Mesendoderm (in vitro differentiated cells): ENCODE results near the gene TMEM117.

ENCODE experiments used
- DNase-seq: peaks from one replicate; pipeline ENCODE4 v3.0.0; 2013
- H2AK5ac ChIP-seq: 2 replicates; pipeline ENCODE4 v1.6.1; 2013; ENCODE audit warnings: low read length, inconsistent platforms
- H2BK120ac ChIP-seq: 2 replicates; pipeline ENCODE4 v1.6.1; 2013; ENCODE audit warnings: low read depth, mild to moderate bottlenecking, low read length, moderate library complexity, mixed read lengths
- H2BK15ac ChIP-seq: replicated peaks from 2 replicates; pipeline ENCODE4 v1.6.1; 2013; ENCODE audit warnings: low read depth, mild to moderate bottlenecking, moderate library complexity
- H2BK5ac ChIP-seq: 2 replicates; pipeline ENCODE4 v1.6.1; 2013; ENCODE audit warnings: low read length, inconsistent platforms
- H3K18ac ChIP-seq: 2 replicates; pipeline ENCODE4 v1.6.1; 2013; ENCODE audit warnings: mild to moderate bottlenecking, low read length, mixed read lengths
- H3K23ac ChIP-seq: one replicate; pipeline ENCODE4 v1.6.1; 2013; ENCODE audit warnings: low read length
- H3K27ac ChIP-seq: 2 replicates; pipeline ENCODE4 v1.5.1; 2013; ENCODE audit warnings: low read depth, mild to moderate bottlenecking, inconsistent platforms, low read length, moderate library complexity
- H3K27me3 ChIP-seq: 2 replicates; pipeline ENCODE4 v1.6.1; 2013; ENCODE audit warnings: low read length, control low read depth, mild to moderate bottlenecking, inconsistent platforms; ENCODE audit not compliant: insufficient read depth, poor library complexity
- H3K36me3 ChIP-seq: 2 replicates; pipeline ENCODE4 v1.6.1; 2013; ENCODE audit warnings: low read length, inconsistent platforms; ENCODE audit not compliant: control insufficient read depth, insufficient read depth
- H3K4ac ChIP-seq: one replicate; pipeline ENCODE4 v1.6.1; 2013; ENCODE audit warnings: low read depth, mild to moderate bottlenecking, low read length, moderate library complexity
- H3K4me1 ChIP-seq: 2 replicates; pipeline ENCODE4 v1.6.1; 2013; ENCODE audit warnings: low read depth, low read length, inconsistent platforms; ENCODE audit not compliant: control insufficient read depth
- H3K4me2 ChIP-seq: 2 replicates; pipeline ENCODE4 v1.6.1; 2013; ENCODE audit warnings: low read length
- H3K4me3 ChIP-seq: 2 replicates; pipeline ENCODE4 v1.5.1; 2013; ENCODE audit warnings: mild to moderate bottlenecking, low read length
- H3K56ac ChIP-seq: one replicate; pipeline ENCODE4 v1.6.1; 2013; ENCODE audit warnings: low read length
- H3K79me1 ChIP-seq: 2 replicates; pipeline ENCODE4 v1.6.1; 2013; ENCODE audit warnings: low read length, inconsistent platforms
- H3K79me2 ChIP-seq: 2 replicates; pipeline ENCODE4 v1.6.1; 2013; ENCODE audit warnings: mild to moderate bottlenecking, low read length; ENCODE audit not compliant: control insufficient read depth, insufficient read depth
- H3K9ac ChIP-seq: 2 replicates; pipeline ENCODE4 v1.6.1; 2013; ENCODE audit warnings: low read length, inconsistent platforms
- H4K5ac ChIP-seq: one replicate; pipeline ENCODE4 v1.6.1; 2013; ENCODE audit warnings: low read length
- H4K8ac ChIP-seq: one replicate; pipeline ENCODE4 v1.6.1; 2013; ENCODE audit warnings: low read depth, mild to moderate bottlenecking, control low read depth, low read length, moderate library complexity
- whole genome bisulfite sequencing: extraction: QIAGEN DNeasy Blood & Tissue Kit; methylation state at CpG from one replicate; pipeline ENCODE4 v1.1.7; 2013; ENCODE audit warnings: low lambda C conversion rate, missing lambda C conversion rate; ENCODE audit not compliant: insufficient coverage; ENCODE audit errors: extremely low coverage; 5-methylcytosine and 5-hydroxymethylcytosine counted together

Gene TMEM117

DNA sequence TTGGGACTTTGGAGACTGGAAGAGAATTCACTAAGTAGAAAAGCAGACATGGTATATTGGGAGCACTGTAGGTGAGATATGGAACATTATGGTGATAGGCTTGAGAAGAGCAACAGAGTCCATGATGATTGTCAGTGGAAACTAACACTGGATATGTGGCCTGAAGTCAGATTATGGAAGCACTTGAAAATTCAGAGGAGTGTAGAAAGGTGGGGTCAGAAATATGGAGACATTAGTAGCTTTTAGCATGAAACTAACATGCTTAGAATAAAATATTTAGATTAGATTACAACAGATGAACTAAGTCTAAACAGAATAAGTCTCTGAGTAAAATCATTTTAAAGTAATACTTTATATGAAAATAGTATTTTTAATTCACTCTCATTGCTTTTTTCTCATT is 499.1 kb downstream of the TMEM117 start:
- Histone ChIP-seq H3K4me2 (no peak overlapping the region), H2BK120ac (no peak overlapping the region), H3K4ac (no peak overlapping the region), H3K27ac (no peak overlapping the region), H2BK5ac (no peak overlapping the region), H3K56ac (no peak overlapping the region), H3K27me3 (no peaks in the 10 kb centered on the region), H3K23ac (no peak overlapping the region), H4K8ac (no peak overlapping the region), H3K4me1 (peaks cover 2% of the 10 kb centered on the region), H3K79me2 (no peaks in the 10 kb centered on the region), H3K36me3 (no peaks in the 10 kb centered on the region), H3K4me3 (no peak overlapping the region), H2BK15ac (no peak overlapping the region), H4K5ac (no peak overlapping the region), H2AK5ac (no peak overlapping the region), H3K18ac (no peak overlapping the region), H3K79me1 (no peaks in the 10 kb centered on the region), H3K9ac (no peak overlapping the region)
- no peak for DNase-seq

DNA sequence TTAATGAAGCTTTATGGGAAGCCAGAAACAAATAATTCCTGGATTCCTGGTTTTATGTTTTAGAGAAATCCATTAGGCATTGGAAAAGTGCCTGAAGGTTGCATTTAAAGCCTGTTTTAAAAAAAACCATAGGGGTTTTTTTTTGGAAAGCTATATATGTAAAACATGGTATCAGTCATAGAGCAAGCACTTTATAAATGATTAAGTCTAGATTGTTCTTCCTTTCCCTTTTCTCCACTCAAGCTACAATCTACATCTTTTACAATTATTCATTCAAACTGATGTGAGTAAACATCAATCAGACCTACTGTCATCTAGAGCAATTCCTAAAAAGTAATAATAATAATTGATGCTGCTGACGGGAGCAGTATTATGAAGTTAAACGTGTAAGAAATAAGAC is 500.7 kb downstream of the TMEM117 start:
- Histone ChIP-seq H3K18ac (no peak overlapping the region), H3K4me2 (no peak overlapping the region), H3K36me3 (no peaks in the 10 kb centered on the region), H3K27me3 (no peaks in the 10 kb centered on the region), H3K4me1 (no peaks in the 10 kb centered on the region), H3K27ac (no peak overlapping the region), H4K8ac (no peak overlapping the region), H3K79me1 (no peaks in the 10 kb centered on the region), H3K79me2 (no peaks in the 10 kb centered on the region), H3K9ac (no peak overlapping the region), H2BK120ac (no peak overlapping the region), H4K5ac (no peak overlapping the region), H3K4me3 (no peak overlapping the region), H2BK15ac (no peak overlapping the region), H3K56ac (no peak overlapping the region), H2BK5ac (no peak overlapping the region), H3K23ac (no peak overlapping the region), H3K4ac (no peak overlapping the region), H2AK5ac (no peak overlapping the region)
- no CpG with 5 or more reads among the region's 2 CpGs for WGBS
- DNase-seq = no peak

DNA sequence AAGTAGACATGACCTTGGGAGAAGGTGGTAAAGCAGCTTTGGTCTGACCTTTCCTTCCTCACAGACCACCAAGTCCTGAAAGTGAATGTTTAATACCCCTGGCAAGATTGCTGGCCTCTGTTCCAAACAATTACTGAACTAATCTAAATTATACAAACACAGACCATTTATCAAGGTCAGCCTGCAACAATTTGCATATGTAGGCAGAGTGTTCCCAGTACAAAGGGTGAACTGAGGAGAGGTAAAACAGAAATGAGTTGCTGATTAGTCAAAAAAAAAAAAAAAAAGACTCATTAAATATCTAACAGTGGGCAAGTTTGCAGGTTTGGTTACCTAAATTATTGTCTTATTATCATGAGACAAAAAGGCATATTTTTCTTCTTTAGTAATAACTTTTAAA is 506.5 kb downstream of the TMEM117 start:
- Histone ChIP-seq H3K27me3 (no peaks in the 10 kb centered on the region), H3K18ac (no peak overlapping the region), H3K4me1 (no peaks in the 10 kb centered on the region), H2BK15ac (no peak overlapping the region), H4K5ac (no peak overlapping the region), H3K9ac (no peak overlapping the region), H3K23ac (no peak overlapping the region), H3K79me2 (no peaks in the 10 kb centered on the region), H3K27ac (no peak overlapping the region), H3K56ac (no peak overlapping the region), H3K79me1 (no peaks in the 10 kb centered on the region), H2BK5ac (no peak overlapping the region), H3K36me3 (no peaks in the 10 kb centered on the region), H2BK120ac (no peak overlapping the region), H4K8ac (no peak overlapping the region), H3K4me2 (no peak overlapping the region), H3K4me3 (no peak overlapping the region), H2AK5ac (no peak overlapping the region), H3K4ac (no peak overlapping the region)
- no peak for DNase-seq

DNA sequence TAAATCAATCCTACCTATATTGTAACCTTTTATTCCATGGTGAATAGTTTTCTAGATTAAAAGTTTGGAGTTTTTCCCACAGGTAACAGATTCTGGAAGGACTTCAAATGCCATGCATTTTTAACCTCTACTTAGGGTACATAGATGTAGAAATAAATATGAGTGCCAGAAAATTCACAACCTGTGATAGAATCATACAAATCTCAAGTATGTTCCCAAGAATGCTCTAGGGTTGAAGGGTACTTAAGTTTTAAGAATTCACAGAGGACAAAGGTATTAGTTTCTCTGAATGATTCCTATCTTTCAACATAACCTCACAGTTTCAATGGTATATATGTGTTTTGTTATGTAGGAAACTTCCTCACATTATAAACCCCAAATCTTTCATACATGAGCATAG is 511.3 kb downstream of the TMEM117 start:
- Histone ChIP-seq H3K18ac (no peak overlapping the region), H3K9ac (no peak overlapping the region), H2BK15ac (no peak overlapping the region), H2BK5ac (no peak overlapping the region), H3K4me1 (no peaks in the 10 kb centered on the region), H4K8ac (no peak overlapping the region), H3K4ac (no peak overlapping the region), H3K79me1 (no peaks in the 10 kb centered on the region), H2BK120ac (no peak overlapping the region), H3K23ac (no peak overlapping the region), H3K4me2 (no peak overlapping the region), H3K56ac (no peak overlapping the region), H3K4me3 (no peak overlapping the region), H3K79me2 (no peaks in the 10 kb centered on the region), H3K36me3 (no peaks in the 10 kb centered on the region), H4K5ac (no peak overlapping the region), H3K27ac (no peak overlapping the region), H2AK5ac (no peak overlapping the region), H3K27me3 (no peaks in the 10 kb centered on the region)
- no peak for DNase-seq

DNA sequence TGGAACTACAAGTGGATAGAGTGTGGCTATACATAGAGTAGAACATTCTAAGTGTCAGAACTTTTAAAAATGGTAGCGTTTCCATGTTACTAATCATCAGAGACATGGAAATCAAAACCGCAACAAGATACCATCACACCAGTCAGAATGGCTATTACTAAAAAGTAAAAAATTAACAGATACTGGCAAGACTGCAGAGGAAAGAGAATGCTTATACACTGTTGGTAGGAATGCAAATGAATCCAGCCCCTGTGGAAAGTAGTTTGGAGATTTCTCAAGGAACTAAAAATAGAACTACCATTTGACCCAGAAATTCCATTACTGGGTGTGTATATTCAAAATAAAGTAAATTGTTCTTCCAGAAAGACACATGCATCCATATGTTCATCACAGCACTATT is 521.6 kb downstream of the TMEM117 start:
- Histone ChIP-seq H3K4me2 (no peak overlapping the region), H4K5ac (no peak overlapping the region), H3K27me3 (no peaks in the 10 kb centered on the region), H3K56ac (no peak overlapping the region), H3K79me1 (no peaks in the 10 kb centered on the region), H2BK15ac (no peak overlapping the region), H2BK5ac (no peak overlapping the region), H3K9ac (no peak overlapping the region), H3K4me1 (no peaks in the 10 kb centered on the region), H3K18ac (no peak overlapping the region), H3K27ac (no peak overlapping the region), H3K4me3 (no peak overlapping the region), H2BK120ac (no peak overlapping the region), H4K8ac (no peak overlapping the region), H3K4ac (no peak overlapping the region), H2AK5ac (no peak overlapping the region), H3K79me2 (no peaks in the 10 kb centered on the region), H3K36me3 (no peaks in the 10 kb centered on the region), H3K23ac (no peak overlapping the region)
- no peak for DNase-seq
- no CpG with 5 or more reads among the region's 2 CpGs for WGBS

DNA sequence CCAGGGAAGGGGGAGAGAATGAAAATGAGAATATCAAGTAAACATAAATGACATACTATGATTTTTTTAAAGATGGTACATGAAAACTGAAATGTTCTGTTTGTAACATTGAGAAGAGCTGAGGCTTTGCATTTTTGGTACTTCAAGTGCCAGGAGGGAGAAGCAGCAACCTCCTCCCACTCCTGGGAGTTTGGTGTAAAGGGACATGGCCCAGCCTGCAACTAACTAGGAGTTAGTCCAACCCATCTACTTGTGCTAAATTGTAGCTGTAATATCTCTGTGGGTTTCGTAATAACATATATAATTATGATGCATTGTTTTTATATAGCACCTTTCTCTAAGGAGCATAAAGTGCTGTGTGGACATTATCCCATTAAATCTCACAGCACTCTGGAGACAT is 522.8 kb downstream of the TMEM117 start:
- Histone ChIP-seq H3K23ac (no peak overlapping the region), H3K4ac (no peak overlapping the region), H3K27ac (no peak overlapping the region), H3K56ac (no peak overlapping the region), H3K4me2 (no peak overlapping the region), H2BK15ac (no peak overlapping the region), H3K4me1 (no peaks in the 10 kb centered on the region), H3K18ac (no peak overlapping the region), H3K27me3 (no peaks in the 10 kb centered on the region), H2BK120ac (no peak overlapping the region), H3K79me1 (no peaks in the 10 kb centered on the region), H2BK5ac (no peak overlapping the region), H4K8ac (no peak overlapping the region), H3K9ac (no peak overlapping the region), H2AK5ac (no peak overlapping the region), H3K36me3 (no peaks in the 10 kb centered on the region), H3K4me3 (no peak overlapping the region), H3K79me2 (no peaks in the 10 kb centered on the region), H4K5ac (no peak overlapping the region)
- WGBS = no CpG with 5 or more reads among the region's 1 CpG
- DNase-seq = no peak
